Thyroid gland (tissue), 4 donors: Measurements from ENCODE around the gene SIX2. TPM values are rescaled to one million over a fixed set of nuclear protein-coding genes. Genes with fewer than 3 reads are reported as not detected.

Source experiments
- DNase-seq, 2 donors: peaks; one replicate each; pipeline ENCODE4 v3.0.0-alpha.2; 2019
- H3K27ac ChIP-seq, 3 donors: fragments of 200-600 bp; sonication (generic); 1 replicate in 2 of 3; 2 replicates in 1 of 3; pipeline ENCODE4 v1.5.1; 2016 to 2019; ENCODE audit warnings: mild to moderate bottlenecking in 1 of 3, moderate library complexity in 1 of 3
- H3K27me3 ChIP-seq: fragments of 200-600 bp; sonication (generic); one replicate; pipeline ENCODE4 v1.5.1; 2019
- H3K36me3 ChIP-seq, 2 donors: fragments of 200-600 bp; sonication (generic); one replicate each; pipeline ENCODE4 v1.5.1; 2016 to 2019
- H3K4me1 ChIP-seq, 2 donors: fragments of 200-600 bp; sonication (generic); one replicate each; pipeline ENCODE4 v1.5.1; 2017 to 2019
- H3K4me3 ChIP-seq, 3 donors: fragments of 200-600 bp; sonication (generic); replicated peaks in 1 of 3; 1 replicate in 2 of 3; 2 replicates in 1 of 3; pipeline ENCODE4 v1.5.1; 2016; ENCODE audit warnings: mild to moderate bottlenecking in 1 of 3
- H3K9me3 ChIP-seq: fragments of 200-600 bp; sonication (generic); one replicate; pipeline ENCODE4 v1.5.1; 2017
- POLR2A ChIP-seq, 2 donors: fragments of 450-650 bp; IDR thresholded peaks; one replicate each; pipeline ENCODE4 v1.6.1; 2017; ENCODE audit warnings: antibody characterized with exemption in 2 of 2, mild to moderate bottlenecking in 2 of 2, moderate library complexity in 1 of 2
- WGBS, 2 donors: methylation state at CpG; one replicate each; pipeline ENCODE4 v1.1.5; 2017; 5-methylcytosine and 5-hydroxymethylcytosine counted together
- intact Hi-C: fragments of 100-400 bp; cut with DNase I; formaldehyde crosslinking; loops from one replicate; pipeline ENCODE4 v1.15.1; 2023
- total RNA-seq, 4 donors: library from RNA; depleted of rRNA; stranded (reverse); fragments of >200 nt; gene quantifications; one replicate each; pipeline ENCODE4 v1.2.3, GENCODE V29; 2016
- TF ChIP-seq, protein P1 (sequence below), 6 experiments: fragments of 200-600 bp in 3 of 6; fragments of 450-650 bp in 3 of 6; sonication (generic) in 3 of 6; IDR thresholded peaks; one replicate each; pipeline ENCODE4 v1.5.1; 2016 to 2019; ENCODE audit warnings: antibody characterized with exemption in 6 of 6, mild to moderate bottlenecking in 2 of 6, inconsistent platforms in 1 of 6, moderate library complexity in 1 of 6

The SIX2 gene
- total RNA-seq, 4 donors from 2014 or later = 0.24 to 3.1 (median 1.5) TPM; not detected in 1

DNA sequence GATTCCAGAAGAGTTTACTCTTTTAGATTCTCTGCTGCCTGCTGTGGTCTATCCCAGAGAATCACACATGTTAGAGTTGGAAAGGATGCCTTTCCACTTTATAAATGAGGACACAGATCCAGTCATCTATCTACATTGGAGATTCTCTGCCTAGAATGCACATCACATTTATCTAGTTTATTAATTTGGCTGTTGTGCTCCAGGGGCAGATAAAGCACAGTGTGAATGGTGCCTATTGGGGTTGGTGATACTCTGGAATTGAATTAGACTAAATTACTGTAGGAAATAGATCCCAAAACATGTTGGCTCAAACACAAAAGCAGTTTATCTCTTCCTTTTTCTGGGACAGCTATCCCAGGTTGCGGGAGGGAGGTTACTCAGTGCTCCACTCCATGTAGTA, 14.9 kb downstream of the SIX2 start:
- intact Hi-C loops = no loop called here
- no peak for DNase-seq
- no peaks in the 10 kb centered on the region for H3K36me3 ChIP-seq
- H3K27ac ChIP-seq = no peak overlapping the region
- no peaks in the 10 kb centered on the region for H3K4me1 ChIP-seq
- H3K27me3 ChIP-seq = no peaks in the 10 kb centered on the region
- H3K4me3 ChIP-seq = no peak overlapping the region
- H3K9me3 ChIP-seq = no peaks in the 10 kb centered on the region
- WGBS, 2 donors = 63 to 96% methylated on average over 1 of the region's 1 CpG
- no peak for TF ChIP-seq POLR2A (IDR thresholded peaks at IDR 0.05)
- TF ChIP-seq, protein P1, sequence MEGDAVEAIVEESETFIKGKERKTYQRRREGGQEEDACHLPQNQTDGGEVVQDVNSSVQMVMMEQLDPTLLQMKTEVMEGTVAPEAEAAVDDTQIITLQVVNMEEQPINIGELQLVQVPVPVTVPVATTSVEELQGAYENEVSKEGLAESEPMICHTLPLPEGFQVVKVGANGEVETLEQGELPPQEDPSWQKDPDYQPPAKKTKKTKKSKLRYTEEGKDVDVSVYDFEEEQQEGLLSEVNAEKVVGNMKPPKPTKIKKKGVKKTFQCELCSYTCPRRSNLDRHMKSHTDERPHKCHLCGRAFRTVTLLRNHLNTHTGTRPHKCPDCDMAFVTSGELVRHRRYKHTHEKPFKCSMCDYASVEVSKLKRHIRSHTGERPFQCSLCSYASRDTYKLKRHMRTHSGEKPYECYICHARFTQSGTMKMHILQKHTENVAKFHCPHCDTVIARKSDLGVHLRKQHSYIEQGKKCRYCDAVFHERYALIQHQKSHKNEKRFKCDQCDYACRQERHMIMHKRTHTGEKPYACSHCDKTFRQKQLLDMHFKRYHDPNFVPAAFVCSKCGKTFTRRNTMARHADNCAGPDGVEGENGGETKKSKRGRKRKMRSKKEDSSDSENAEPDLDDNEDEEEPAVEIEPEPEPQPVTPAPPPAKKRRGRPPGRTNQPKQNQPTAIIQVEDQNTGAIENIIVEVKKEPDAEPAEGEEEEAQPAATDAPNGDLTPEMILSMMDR (IDR thresholded peaks at IDR 0.05) = no peak

DNA sequence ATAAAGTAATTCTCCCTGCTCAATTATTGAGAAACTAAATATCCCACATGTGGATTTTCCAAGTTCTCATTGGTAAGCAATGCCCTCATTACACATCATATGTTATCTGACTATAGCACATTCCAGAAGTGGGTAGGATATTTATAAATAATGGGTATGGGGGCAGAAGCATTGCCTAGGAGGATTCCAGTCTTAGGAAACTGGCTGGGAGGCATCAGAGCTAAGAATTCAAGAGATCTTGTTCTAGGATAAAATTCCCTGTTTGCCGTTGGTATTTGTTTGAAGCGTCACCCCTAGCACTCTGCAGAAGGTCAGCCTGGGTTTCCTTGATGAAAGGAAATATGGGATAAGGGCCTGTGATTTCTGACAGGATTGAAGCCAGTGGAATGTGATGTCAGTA, 20.1 kb downstream of the SIX2 start:
- WGBS, 2 donors = 70 to 75% methylated on average over 2 of the region's 2 CpGs
- intact Hi-C loops = no loop called here
- no peaks in the 10 kb centered on the region for H3K36me3 ChIP-seq
- H3K9me3 ChIP-seq = no peaks in the 10 kb centered on the region
- no peaks in the 10 kb centered on the region for H3K27me3 ChIP-seq
- no peak for DNase-seq
- H3K27ac ChIP-seq = no peak overlapping the region
- no peak overlapping the region for H3K4me3 ChIP-seq
- no peak for TF ChIP-seq POLR2A (IDR thresholded peaks at IDR 0.05)
- TF ChIP-seq, protein P1 (IDR thresholded peaks at IDR 0.05) = no peak
- no peaks in the 10 kb centered on the region for H3K4me1 ChIP-seq

GRCh38 chr2:44983836-44984604, 25.2 kb downstream of the SIX2 start:
- H3K27ac ChIP-seq = no peak overlapping the region
- no peak for DNase-seq
- H3K4me3 ChIP-seq = no peak overlapping the region
- TF ChIP-seq, protein P1 (IDR thresholded peaks at IDR 0.05) = no peak
- TF ChIP-seq POLR2A (IDR thresholded peaks at IDR 0.05) = no peak
- intact Hi-C loops = no loop called here
- no peaks in the 10 kb centered on the region for H3K9me3 ChIP-seq
- H3K27me3 ChIP-seq = no peaks in the 10 kb centered on the region
- H3K4me1 ChIP-seq = no peaks in the 10 kb centered on the region
- 79 to 81% methylated on average over 9 of the region's 9 CpGs for WGBS, 2 donors
- no peaks in the 10 kb centered on the region for H3K36me3 ChIP-seq

DNA sequence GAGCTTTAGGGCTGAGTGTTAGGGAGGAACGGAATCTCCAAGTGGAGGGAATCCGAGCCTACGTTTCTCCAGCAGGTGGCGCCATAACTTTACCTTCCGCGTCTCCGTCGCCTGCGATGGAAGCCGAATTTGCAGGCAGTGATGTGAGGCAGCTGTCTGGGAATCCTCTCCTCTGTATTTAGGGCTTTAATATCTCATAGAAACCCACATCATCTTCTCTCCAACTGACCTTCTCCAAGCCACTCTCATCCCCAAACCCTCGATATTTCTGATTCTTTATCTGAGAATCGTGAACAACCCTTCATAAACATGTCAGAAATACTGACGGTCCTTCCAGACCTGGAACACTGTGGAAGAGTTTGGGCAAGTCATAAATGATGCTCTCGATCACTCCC, 27.5 kb downstream of the SIX2 start:
- TF ChIP-seq POLR2A (IDR thresholded peaks at IDR 0.05) = no peak
- TF ChIP-seq, protein P1 (IDR thresholded peaks at IDR 0.05) = peak; percentile 53 to 85 (median 72)
- no peak overlapping the region for H3K27ac ChIP-seq
- H3K4me1 ChIP-seq = no peaks in the 10 kb centered on the region
- intact Hi-C loops = no loop called here
- 14 to 16% methylated on average over 14 of the region's 14 CpGs for WGBS, 2 donors
- no peaks in the 10 kb centered on the region for H3K27me3 ChIP-seq
- no peaks in the 10 kb centered on the region for H3K9me3 ChIP-seq
- DNase-seq = peak; percentile 68 to 76
- H3K4me3 ChIP-seq = no peak overlapping the region
- H3K36me3 ChIP-seq = no peaks in the 10 kb centered on the region
